ENCODE measurements around the gene GPAT2. TPM values are rescaled to one million over a fixed set of nuclear protein-coding genes. Genes with fewer than 3 reads are reported as not detected.
"Not testable (repeated sequence)": the region's sequence is repeated elsewhere in the genome, so short reads cannot be mapped to it uniquely, and the experiment has no call there.

GPAT2 gene
- total RNA-seq, 3 donors from 2014 or later (not counting 1 experiment from before 2014, with no cell fraction given): 2.3 to 6.0 (median 3.8) TPM

GRCh38 chr2:96065381-96065930, 30.7 kb upstream of the GPAT2 start:
- intact Hi-C loops (cut with micrococcal nuclease): no loop called here
- Mint-ChIP-seq H3K4me3 (no peak overlapping the region), H3K4me1 (no peaks in the 10 kb centered on the region), H3K9me3 (no peaks in the 10 kb centered on the region), H3K27me3 (ENCODE audit: low read depth in 2 of 2) (no peaks in the 10 kb centered on the region), H3K27ac (no peak overlapping the region), H3K36me3 (no peaks in the 10 kb centered on the region)
- Histone ChIP-seq H3K27ac (ENCODE audit: low read length) (no peak overlapping the region), H3K36me3 (ENCODE audit: control insufficient read depth, insufficient read depth, low read length) (no peaks in the 10 kb centered on the region), H3K4me3 (ENCODE audit: low read length) (no peak overlapping the region), H3K9me3 (ENCODE audit: control insufficient read depth, insufficient read depth, low read length) (no peaks in the 10 kb centered on the region), H3K4me1 (ENCODE audit: control insufficient read depth, insufficient read depth, low read length) (peaks cover 3% of the 10 kb centered on the region), H3K27me3 (ENCODE audit: control insufficient read depth, insufficient read depth, low read length) (no peaks in the 10 kb centered on the region)
- WGBS (ENCODE audit: insufficient coverage): 78% methylated on average over 4 of the region's 4 CpGs
- no peak for TF ChIP-seq CTCF (IDR thresholded peaks at IDR 0.05)
- ATAC-seq: no peak
- DNase-seq: no peak

- H3K36me3 Mint-ChIP-seq; H3K4me3 Mint-ChIP-seq; ATAC-seq; H3K9me3 Mint-ChIP-seq; H3K36me3 ChIP-seq (ENCODE audit: control insufficient read depth, insufficient read depth, low read length); DNase-seq; H3K4me3 ChIP-seq (ENCODE audit: low read length); H3K27me3 ChIP-seq (ENCODE audit: control insufficient read depth, insufficient read depth, low read length); H3K4me1 ChIP-seq (ENCODE audit: control insufficient read depth, insufficient read depth, low read length); H3K27ac ChIP-seq (ENCODE audit: low read length); H3K9me3 ChIP-seq (ENCODE audit: control insufficient read depth, insufficient read depth, low read length); H3K4me1 Mint-ChIP-seq; H3K27me3 Mint-ChIP-seq (ENCODE audit: low read depth in 2 of 2); intact Hi-C loops (cut with micrococcal nuclease); H3K27ac Mint-ChIP-seq: not testable (repeated sequence)
These were observed 30.0 kb upstream of the GPAT2 start for GRCh38 chr2:96064760-96065159.

GRCh38 chr2:96064047-96064675, 29.4 kb upstream of the GPAT2 start:
- ATAC-seq; H3K27ac Mint-ChIP-seq; H3K9me3 ChIP-seq (ENCODE audit: control insufficient read depth, insufficient read depth, low read length); intact Hi-C loops (cut with micrococcal nuclease); H3K36me3 Mint-ChIP-seq; H3K27me3 Mint-ChIP-seq (ENCODE audit: low read depth in 2 of 2); H3K9me3 Mint-ChIP-seq; H3K4me3 Mint-ChIP-seq; H3K36me3 ChIP-seq (ENCODE audit: control insufficient read depth, insufficient read depth, low read length); DNase-seq; H3K4me1 ChIP-seq (ENCODE audit: control insufficient read depth, insufficient read depth, low read length); H3K4me3 ChIP-seq (ENCODE audit: low read length); H3K27ac ChIP-seq (ENCODE audit: low read length); H3K27me3 ChIP-seq (ENCODE audit: control insufficient read depth, insufficient read depth, low read length); H3K4me1 Mint-ChIP-seq: not testable (repeated sequence)
- WGBS (ENCODE audit: insufficient coverage): 100% methylated on average over 1 of the region's 3 CpGs

GRCh38 chr2:96063116-96063899, 28.6 kb upstream of the GPAT2 start:
- H3K36me3 ChIP-seq (ENCODE audit: control insufficient read depth, insufficient read depth, low read length); H3K4me1 Mint-ChIP-seq; H3K27ac Mint-ChIP-seq; H3K36me3 Mint-ChIP-seq; H3K9me3 ChIP-seq (ENCODE audit: control insufficient read depth, insufficient read depth, low read length); H3K4me3 ChIP-seq (ENCODE audit: low read length); H3K9me3 Mint-ChIP-seq; H3K27ac ChIP-seq (ENCODE audit: low read length); intact Hi-C loops (cut with micrococcal nuclease); H3K4me3 Mint-ChIP-seq; H3K27me3 Mint-ChIP-seq (ENCODE audit: low read depth in 2 of 2); H3K4me1 ChIP-seq (ENCODE audit: control insufficient read depth, insufficient read depth, low read length); H3K27me3 ChIP-seq (ENCODE audit: control insufficient read depth, insufficient read depth, low read length): not testable (repeated sequence)
- DNase-seq: peak in 1 of 2 donors; percentile 17
- 77% methylated on average over 6 of the region's 12 CpGs for WGBS (ENCODE audit: insufficient coverage)
- peak; percentile 30 to 91 (median 40) for ATAC-seq

GRCh38 chr2:96062483-96062882, 27.8 kb upstream of the GPAT2 start:
- H3K36me3 ChIP-seq (ENCODE audit: control insufficient read depth, insufficient read depth, low read length); H3K27ac Mint-ChIP-seq; H3K27me3 ChIP-seq (ENCODE audit: control insufficient read depth, insufficient read depth, low read length); ATAC-seq; H3K4me3 ChIP-seq (ENCODE audit: low read length); H3K27me3 Mint-ChIP-seq (ENCODE audit: low read depth in 2 of 2); H3K27ac ChIP-seq (ENCODE audit: low read length); DNase-seq; intact Hi-C loops (cut with micrococcal nuclease); H3K4me1 Mint-ChIP-seq; H3K9me3 Mint-ChIP-seq; H3K4me1 ChIP-seq (ENCODE audit: control insufficient read depth, insufficient read depth, low read length); H3K4me3 Mint-ChIP-seq; H3K36me3 Mint-ChIP-seq; H3K9me3 ChIP-seq (ENCODE audit: control insufficient read depth, insufficient read depth, low read length): not testable (repeated sequence)
- 86% methylated on average over 3 of the region's 5 CpGs for WGBS (ENCODE audit: insufficient coverage)

- H3K4me3 Mint-ChIP-seq; intact Hi-C loops (cut with micrococcal nuclease); H3K9me3 ChIP-seq (ENCODE audit: control insufficient read depth, insufficient read depth, low read length); H3K27ac ChIP-seq (ENCODE audit: low read length); H3K36me3 Mint-ChIP-seq; H3K36me3 ChIP-seq (ENCODE audit: control insufficient read depth, insufficient read depth, low read length); H3K27ac Mint-ChIP-seq; H3K9me3 Mint-ChIP-seq; ATAC-seq; H3K27me3 ChIP-seq (ENCODE audit: control insufficient read depth, insufficient read depth, low read length); H3K4me1 Mint-ChIP-seq; H3K4me3 ChIP-seq (ENCODE audit: low read length); H3K27me3 Mint-ChIP-seq (ENCODE audit: low read depth in 2 of 2); H3K4me1 ChIP-seq (ENCODE audit: control insufficient read depth, insufficient read depth, low read length): not testable (repeated sequence)
- DNase-seq: peak in 1 of 2 donors; percentile 12
- WGBS (ENCODE audit: insufficient coverage): 84% methylated on average over 9 of the region's 9 CpGs
These were observed 27.2 kb upstream of the GPAT2 start for GRCh38 chr2:96061901-96062300.

GRCh38 chr2:96061197-96061817, 26.6 kb upstream of the GPAT2 start:
- DNase-seq; H3K9me3 ChIP-seq (ENCODE audit: control insufficient read depth, insufficient read depth, low read length); H3K36me3 Mint-ChIP-seq; intact Hi-C loops (cut with micrococcal nuclease); H3K27ac Mint-ChIP-seq; H3K36me3 ChIP-seq (ENCODE audit: control insufficient read depth, insufficient read depth, low read length); H3K4me3 ChIP-seq (ENCODE audit: low read length); H3K9me3 Mint-ChIP-seq; H3K27ac ChIP-seq (ENCODE audit: low read length); H3K4me3 Mint-ChIP-seq; H3K4me1 ChIP-seq (ENCODE audit: control insufficient read depth, insufficient read depth, low read length); H3K4me1 Mint-ChIP-seq; H3K27me3 Mint-ChIP-seq (ENCODE audit: low read depth in 2 of 2); ATAC-seq; H3K27me3 ChIP-seq (ENCODE audit: control insufficient read depth, insufficient read depth, low read length): not testable (repeated sequence)
- WGBS (ENCODE audit: insufficient coverage): 85% methylated on average over 7 of the region's 8 CpGs
